ENCODE measurements around the gene LRBA.
A peak's percentile ranks its signal among the peaks of the same experiment; 100 is the strongest.

Gene LRBA

GRCh38 chr4:150874338-150875226 is 140.5 kb downstream of the LRBA start:
- no peak for DNase-seq

- DNase-seq: peak; percentile 32
Observed at GRCh38 chr4:150867148-150867547, 147.9 kb downstream of the LRBA start.

- DNase-seq: no peak
Observed at GRCh38 chr4:150863456-150863855, 151.6 kb downstream of the LRBA start.

- DNase-seq: no peak
Observed at GRCh38 chr4:150862829-150863228, 152.3 kb downstream of the LRBA start.

GRCh38 chr4:150859453-150859852 is 155.6 kb downstream of the LRBA start:
- no peak for DNase-seq

GRCh38 chr4:150855981-150856510 is 159.0 kb downstream of the LRBA start:
- DNase-seq: no peak

GRCh38 chr4:150854600-150854999 is 160.5 kb downstream of the LRBA start:
- no peak for DNase-seq

GRCh38 chr4:150853882-150854281 is 161.2 kb downstream of the LRBA start:
- DNase-seq: no peak

- DNase-seq: no peak
Observed at GRCh38 chr4:150852216-150852615, 162.9 kb downstream of the LRBA start.

GRCh38 chr4:150849016-150849415 is 166.1 kb downstream of the LRBA start:
- no peak for DNase-seq

- DNase-seq: peak; percentile 38
Observed at GRCh38 chr4:150828159-150828558, 186.9 kb downstream of the LRBA start.

- DNase-seq: no peak
Observed at GRCh38 chr4:150827226-150827625, 187.9 kb downstream of the LRBA start.

- no peak for DNase-seq
Observed at GRCh38 chr4:150826306-150826705, 188.8 kb downstream of the LRBA start.

GRCh38 chr4:150822407-150822806 is 192.7 kb downstream of the LRBA start:
- DNase-seq: no peak

- DNase-seq: no peak
Observed at GRCh38 chr4:150821641-150822040, 193.4 kb downstream of the LRBA start.

GRCh38 chr4:150820409-150820808 is 194.7 kb downstream of the LRBA start:
- DNase-seq: no peak

- no peak for DNase-seq
Observed at GRCh38 chr4:150818661-150819060, 196.4 kb downstream of the LRBA start.

GRCh38 chr4:150817804-150818528 is 197.1 kb downstream of the LRBA start:
- DNase-seq: no peak

- no peak for DNase-seq
Observed at GRCh38 chr4:150817017-150817416, 198.1 kb downstream of the LRBA start.

- no peak for DNase-seq
Observed at GRCh38 chr4:150816491-150816890, 198.6 kb downstream of the LRBA start.

GRCh38 chr4:150814873-150815272 is 200.2 kb downstream of the LRBA start:
- no peak for DNase-seq

GRCh38 chr4:150805183-150806025 is 209.7 kb downstream of the LRBA start:
- no peak for DNase-seq

- DNase-seq: no peak
Observed at GRCh38 chr4:150801833-150802232, 213.3 kb downstream of the LRBA start.

All from CD4-positive, alpha-beta T cell treated with Interleukin-17A for 4 hours (primary cell).